ENCODE measurements around the gene MDFI.

MDFI gene

GRCh38 chr6:41622206-41622988 is 15.9 kb upstream of the MDFI start:
- TF ChIP-seq FOXP2 (optimal IDR thresholded peaks at IDR 0.05; ENCODE audit: control extremely low read depth, extremely low read length, insufficient read depth) (no peak), EZH2 (IDR thresholded peaks at IDR 0.05) (no peak), POLR2AphosphoS5 (IDR thresholded peaks at IDR 0.05; ENCODE audit: borderline replicate concordance, low read depth, low read length) (no peak)
- Histone ChIP-seq H3K27ac (no peak overlapping the region), H3K9me3 (ENCODE audit: low read depth, low read length) (peaks cover 6% of the 10 kb centered on the region; the same call in 1 of the 2 replicates), H3K9ac (ENCODE audit: insufficient read length) (no peak overlapping the region), H3K36me3 (ENCODE audit: insufficient read depth, low read length) (no peaks in the 10 kb centered on the region), H3K4me3 (no peak overlapping the region)
- DNase-seq (ENCODE audit: low read depth, low spot score) = no peak

GRCh38 chr6:41623330-41623729 is 14.9 kb upstream of the MDFI start:
- H3K9ac ChIP-seq (ENCODE audit: insufficient read length) = no peak overlapping the region
- peaks cover 6% of the 10 kb centered on the region; the same call in 1 of the 2 replicates for H3K9me3 ChIP-seq (ENCODE audit: low read depth, low read length)
- no peak for TF ChIP-seq POLR2AphosphoS5 (IDR thresholded peaks at IDR 0.05; ENCODE audit: borderline replicate concordance, low read depth, low read length)
- no peak for TF ChIP-seq FOXP2 (optimal IDR thresholded peaks at IDR 0.05; ENCODE audit: control extremely low read depth, extremely low read length, insufficient read depth)
- H3K4me3 ChIP-seq = no peak overlapping the region
- no peaks in the 10 kb centered on the region for H3K36me3 ChIP-seq (ENCODE audit: insufficient read depth, low read length)
- H3K27ac ChIP-seq = no peak overlapping the region
- DNase-seq (ENCODE audit: low read depth, low spot score) = no peak

- H3K4me3 ChIP-seq = peak overlapping the region; percentile 20; the same call in 1 of the 2 replicates
- no peaks in the 10 kb centered on the region for H3K36me3 ChIP-seq (ENCODE audit: insufficient read depth, low read length)
- no peak for TF ChIP-seq POLR2AphosphoS5 (IDR thresholded peaks at IDR 0.05; ENCODE audit: borderline replicate concordance, low read depth, low read length)
- TF ChIP-seq FOXP2 (optimal IDR thresholded peaks at IDR 0.05; ENCODE audit: control extremely low read depth, extremely low read length, insufficient read depth) = no peak
- TF ChIP-seq EZH2 (IDR thresholded peaks at IDR 0.05) = no peak
- peaks cover 6% of the 10 kb centered on the region; the same call in 1 of the 2 replicates for H3K9me3 ChIP-seq (ENCODE audit: low read depth, low read length)
- no peak for DNase-seq (ENCODE audit: low read depth, low spot score)
- H3K9ac ChIP-seq (ENCODE audit: insufficient read length) = peak overlapping the region; percentile 18
- H3K27ac ChIP-seq = peak overlapping the region; percentile 70
Measured at GRCh38 chr6:41624621-41625380, 13.5 kb upstream of the MDFI start.

- no peak for DNase-seq (ENCODE audit: low read depth, low spot score)
- peaks cover 6% of the 10 kb centered on the region; the same call in 1 of the 2 replicates for H3K9me3 ChIP-seq (ENCODE audit: low read depth, low read length)
- H3K36me3 ChIP-seq (ENCODE audit: insufficient read depth, low read length) = no peaks in the 10 kb centered on the region
- TF ChIP-seq FOXP2 (optimal IDR thresholded peaks at IDR 0.05; ENCODE audit: control extremely low read depth, extremely low read length, insufficient read depth) (no peak), EZH2 (IDR thresholded peaks at IDR 0.05) (no peak), POLR2AphosphoS5 (IDR thresholded peaks at IDR 0.05; ENCODE audit: borderline replicate concordance, low read depth, low read length) (no peak)
- H3K9ac ChIP-seq (ENCODE audit: insufficient read length) = peak overlapping the region; percentile 18
- peak overlapping the region; percentile 70 for H3K27ac ChIP-seq
- H3K4me3 ChIP-seq = peak overlapping the region; percentile 20; the same call in 1 of the 2 replicates
Measured at GRCh38 chr6:41625442-41625841, 12.8 kb upstream of the MDFI start.

GRCh38 chr6:41626022-41626421 is 12.2 kb upstream of the MDFI start:
- Histone ChIP-seq H3K9me3 (ENCODE audit: low read depth, low read length) (peaks cover 6% of the 10 kb centered on the region; the same call in 1 of the 2 replicates), H3K36me3 (ENCODE audit: insufficient read depth, low read length) (no peaks in the 10 kb centered on the region), H3K4me3 (no peak overlapping the region), H3K27ac (peak overlapping the region; percentile 70; the same call in 1 of the 2 replicates), H3K9ac (ENCODE audit: insufficient read length) (no peak overlapping the region)
- no peak for TF ChIP-seq EZH2 (IDR thresholded peaks at IDR 0.05)
- no peak for TF ChIP-seq POLR2AphosphoS5 (IDR thresholded peaks at IDR 0.05; ENCODE audit: borderline replicate concordance, low read depth, low read length)
- TF ChIP-seq FOXP2 (optimal IDR thresholded peaks at IDR 0.05; ENCODE audit: control extremely low read depth, extremely low read length, insufficient read depth) = no peak
- no peak for DNase-seq (ENCODE audit: low read depth, low spot score)

GRCh38 chr6:41626917-41627316 is 11.4 kb upstream of the MDFI start:
- Histone ChIP-seq H3K9ac (ENCODE audit: insufficient read length) (no peak overlapping the region), H3K4me3 (no peak overlapping the region), H3K27ac (peak overlapping the region; percentile 52), H3K9me3 (ENCODE audit: low read depth, low read length) (no peaks in the 10 kb centered on the region; the same call in 1 of the 2 replicates), H3K36me3 (ENCODE audit: insufficient read depth, low read length) (no peaks in the 10 kb centered on the region)
- TF ChIP-seq FOXP2 (optimal IDR thresholded peaks at IDR 0.05; ENCODE audit: control extremely low read depth, extremely low read length, insufficient read depth) (no peak), POLR2AphosphoS5 (IDR thresholded peaks at IDR 0.05; ENCODE audit: borderline replicate concordance, low read depth, low read length) (no peak), EZH2 (IDR thresholded peaks at IDR 0.05) (no peak)
- DNase-seq (ENCODE audit: low read depth, low spot score) = no peak

- TF ChIP-seq FOXP2 (optimal IDR thresholded peaks at IDR 0.05; ENCODE audit: control extremely low read depth, extremely low read length, insufficient read depth) = no peak
- no peak for TF ChIP-seq EZH2 (IDR thresholded peaks at IDR 0.05)
- TF ChIP-seq POLR2AphosphoS5 (IDR thresholded peaks at IDR 0.05; ENCODE audit: borderline replicate concordance, low read depth, low read length) = no peak
- Histone ChIP-seq H3K27ac (no peak overlapping the region), H3K9me3 (ENCODE audit: low read depth, low read length) (no peaks in the 10 kb centered on the region), H3K4me3 (no peak overlapping the region), H3K9ac (ENCODE audit: insufficient read length) (no peak overlapping the region), H3K36me3 (ENCODE audit: insufficient read depth, low read length) (no peaks in the 10 kb centered on the region)
- DNase-seq (ENCODE audit: low read depth, low spot score) = no peak
Measured at GRCh38 chr6:41629128-41629527, 9.1 kb upstream of the MDFI start.

- DNase-seq (ENCODE audit: low read depth, low spot score) = no peak
Measured at GRCh38 chr6:41630069-41630468, 8.2 kb upstream of the MDFI start.

More at GRCh38 chr6:41630069-41630468, 8.2 kb upstream of the MDFI start:
- no peak overlapping the region for H3K9ac ChIP-seq (ENCODE audit: insufficient read length)
- no peaks in the 10 kb centered on the region for H3K36me3 ChIP-seq (ENCODE audit: insufficient read depth, low read length)
- H3K27ac ChIP-seq = no peak overlapping the region
- TF ChIP-seq POLR2AphosphoS5 (IDR thresholded peaks at IDR 0.05; ENCODE audit: borderline replicate concordance, low read depth, low read length) (no peak), EZH2 (IDR thresholded peaks at IDR 0.05) (no peak), FOXP2 (optimal IDR thresholded peaks at IDR 0.05; ENCODE audit: control extremely low read depth, extremely low read length, insufficient read depth) (no peak)
- no peak overlapping the region for H3K4me3 ChIP-seq
- no peaks in the 10 kb centered on the region for H3K9me3 ChIP-seq (ENCODE audit: low read depth, low read length)
